HCT116 (cell line): Measurements from ENCODE around the gene CRELD2. TPM values are rescaled to one million over a fixed set of nuclear protein-coding genes. Genes with fewer than 3 reads are reported as not detected.

ENCODE experiments used
- ATAC-seq: fragments of 200-7000 bp; cut with Tn5 transposase; 2 replicates; pipeline ENCODE4 v1.9.1; 2020; ENCODE audit warnings: mild to moderate bottlenecking, moderate library complexity
- BruUV-seq: library from RNA; stranded (reverse); fragments of 400-500 nt; replicated peaks from 2 replicates; lab custom pipeline; 2021; lab: Mats Ljungman, UMichigan
- CTCF ChIA-PET: fragments of 300-600 bp; sonication (Branson Sonifier 250); formaldehyde crosslinking; loops from one replicate; lab custom pipeline; 2021; ENCODE audit warnings: antibody characterized with exemption; lab: Charles Lee
- POLR2A ChIA-PET: fragments of 300-600, 350-600 bp; sonication (Branson Sonifier 250); formaldehyde crosslinking; loops from one replicate; lab custom pipeline; 2021; ENCODE audit warnings: antibody characterized with exemption; lab: Charles Lee
- RAD21 ChIA-PET, 2 experiments: fragments of 300-600 bp; sonication (Branson Sonifier 250); formaldehyde crosslinking; loops; one replicate each; lab custom pipeline; 2023; ENCODE audit warnings: low total read pairs in 2 of 2; ENCODE audit not compliant: uncharacterized antibody in 2 of 2, unreplicated experiment in 2 of 2, low non-redundant PET in 1 of 2; lab: Charles Lee
- DNase-seq: peaks from one replicate; pipeline ENCODE4 v3.0.0-alpha.2; 2010; ENCODE audit warnings: low read depth, low spot score
- H2AFZ ChIP-seq: fragments of 200-600 bp; shearing (Covaris generic), sonication (generic); 2 replicates; pipeline ENCODE4 v1.6.1; 2017; ENCODE audit warnings: low read depth, mixed run types, mixed read lengths, antibody characterized with exemption, low read length; ENCODE audit not compliant: poor library complexity, severe bottlenecking
- H3K27ac ChIP-seq: 2 replicates; pipeline ENCODE4 v1.5.1; 2012; ENCODE audit warnings: low read depth, low read length
- H3K27me3 ChIP-seq: fragments of 200-600 bp; sonication (generic); 2 replicates; pipeline ENCODE4 v1.6.1; 2016; ENCODE audit warnings: mixed run types, low read length, mixed read lengths; ENCODE audit not compliant: insufficient read depth
- H3K36me3 ChIP-seq, 2 experiments: fragments of 200-500 bp in 1 of 2; fragments of 200-600 bp in 1 of 2; sonication (Bioruptor generic) in 1 of 2; sonication (generic) in 1 of 2; 2 replicates each; pipeline versions ENCODE4 v1.5.1 to v1.6.1; 2014 to 2016; ENCODE audit warnings: low read length in 2 of 2, inconsistent platforms in 1 of 2, mixed read lengths in 1 of 2, mixed run types in 1 of 2; ENCODE audit not compliant: insufficient read depth in 2 of 2, control insufficient read depth in 1 of 2
- H3K4me1 ChIP-seq, 2 experiments: fragments of 200-600 bp in 1 of 2; sonication (generic) in 1 of 2; 2 replicates each; pipeline versions ENCODE4 v1.5.1 to v1.6.1; 2012 to 2017; ENCODE audit warnings: low read length in 2 of 2, inconsistent platforms in 1 of 2, mild to moderate bottlenecking in 1 of 2, mixed read lengths in 1 of 2, mixed run types in 1 of 2, moderate library complexity in 1 of 2; ENCODE audit not compliant: insufficient read depth in 2 of 2, control insufficient read depth in 1 of 2
- H3K4me2 ChIP-seq: fragments of 200-600 bp; sonication (generic); 2 replicates; pipeline ENCODE4 v1.6.1; 2017; ENCODE audit warnings: mixed run types, low read length, mixed read lengths
- H3K4me3 ChIP-seq, 2 experiments: fragments of 200-600 bp in 1 of 2; sonication (generic) in 1 of 2; replicated peaks in 1 of 2; 2 replicates each; pipeline ENCODE4 v1.5.1; 2011 to 2016; ENCODE audit warnings: low read length in 2 of 2, control low read depth in 1 of 2, low read depth in 1 of 2, mild to moderate bottlenecking in 1 of 2, mixed read lengths in 1 of 2, mixed run types in 1 of 2
- H3K79me2 ChIP-seq: fragments of 200-600 bp; sonication (generic); 2 replicates; pipeline ENCODE4 v1.6.1; 2017; ENCODE audit warnings: mild to moderate bottlenecking, mixed run types, low read length, moderate library complexity, mixed read lengths; ENCODE audit not compliant: insufficient read depth
- H3K9ac ChIP-seq: fragments of 200-600 bp; sonication (generic); 2 replicates; pipeline ENCODE4 v1.6.1; 2016; ENCODE audit warnings: low read length, mixed read lengths
- H3K9me2 ChIP-seq: fragments of 200-600 bp; sonication (generic), shearing (Covaris generic); 2 replicates; pipeline ENCODE4 v1.6.1; 2017; ENCODE audit warnings: mixed run types, mild to moderate bottlenecking, moderate library complexity; ENCODE audit not compliant: insufficient read depth
- H3K9me3 ChIP-seq, 2 experiments: fragments of 200-500 bp in 1 of 2; fragments of 200-600 bp in 1 of 2; sonication (Bioruptor generic) in 1 of 2; sonication (generic) in 1 of 2; 2 replicates each; pipeline ENCODE4 v1.6.1; 2014 to 2017; ENCODE audit warnings: low read length in 2 of 2, mixed read lengths in 2 of 2, inconsistent platforms in 1 of 2, low read depth in 1 of 2, mild to moderate bottlenecking in 1 of 2, mixed run types in 1 of 2, moderate library complexity in 1 of 2; ENCODE audit not compliant: control insufficient read depth in 1 of 2, insufficient read depth in 1 of 2
- H4K20me1 ChIP-seq: fragments of 200-600 bp; sonication (generic), shearing (Covaris generic); 2 replicates; pipeline ENCODE4 v1.6.1; 2017; ENCODE audit warnings: mixed run types, mild to moderate bottlenecking, moderate library complexity; ENCODE audit not compliant: insufficient read depth
- ATF3 ChIP-seq: IDR thresholded peaks from 2 replicates; pipeline ENCODE4 v1.6.1; 2012
- EZH2 ChIP-seq: fragments of 200-600 bp; sonication (generic); IDR thresholded peaks from 2 replicates; pipeline ENCODE4 v1.6.1; 2017; ENCODE audit warnings: antibody characterized with exemption, mixed run types
- MAX ChIP-seq: IDR thresholded peaks from 2 replicates; pipeline ENCODE4 v1.6.1; 2012
- REST ChIP-seq: IDR thresholded peaks from 2 replicates; pipeline ENCODE4 v1.6.1; 2012; ENCODE audit warnings: low read depth
- ZFX ChIP-seq: fragments of 450-650 bp; IDR thresholded peaks from 2 replicates; pipeline ENCODE4 v1.6.1; 2017
- ZNF274 ChIP-seq: fragments of 200-500 bp; sonication (Bioruptor generic); IDR thresholded peaks from 2 replicates; pipeline ENCODE4 v1.6.1; 2014; ENCODE audit warnings: mild to moderate bottlenecking, low read depth, low read length, inconsistent platforms
- intact Hi-C: fragments of 100-400 bp; cut with micrococcal nuclease; formaldehyde crosslinking; loops from 2 replicates; pipeline ENCODE4 v1.10.0; 2022
- total RNA-seq: library from RNA; stranded (reverse); gene quantifications from one replicate; pipeline ENCODE4 v1.2.1, GENCODE V29; 2021; ENCODE audit not compliant: unreplicated experiment

The CRELD2 gene
- total RNA-seq, 1 experiment from 2014 or later: 45.8 TPM

GRCh38 chr22:49948958-49949913 is 30.8 kb downstream of the CRELD2 start:
- CTCF ChIA-PET: no interaction called here
- Histone ChIP-seq H2AFZ (no peak overlapping the region), H3K9me3 (no peaks in the 10 kb centered on the region), H3K79me2 (no peaks in the 10 kb centered on the region), H3K27me3 (no peaks in the 10 kb centered on the region), H4K20me1 (no peaks in the 10 kb centered on the region), H3K9ac (peak overlapping the region; percentile 31), H3K4me1 (peaks cover 44 to 66% of the 10 kb centered on the region in 2 experiments), H3K36me3 (no peaks in the 10 kb centered on the region), H3K9me2 (no peaks in the 10 kb centered on the region), H3K4me3 (no peak overlapping the region), H3K27ac (peak overlapping the region; percentile 62; the same call in 1 of the 2 replicates), H3K4me2 (peak overlapping the region; percentile 48)
- TF ChIP-seq EZH2 (no peak), ATF3 (no peak), ZFX (peak; percentile 28; the same call in 1 of the 2 replicates), REST (no peak), ZNF274 (no peak), MAX (no peak)
- RAD21 ChIA-PET: no interaction called here
- ATAC-seq (peak; percentile 49), DNase-seq (no peak)
- BruUV-seq: no TSS peak
- POLR2A ChIA-PET: no interaction called here
- intact Hi-C loops: no loop called here
